Heart left ventricle (tissue), 13 donors: ENCODE measurements around the gene LYRM1.

Experiments
- POLR2A ChIP-seq, 2 donors: fragments of 450-650 bp; IDR thresholded peaks; one replicate each; pipeline ENCODE4 v1.6.1; 2017; ENCODE audit warnings: antibody characterized with exemption in 2 of 2, mild to moderate bottlenecking in 2 of 2, moderate library complexity in 2 of 2
- TF ChIP-seq, protein P1 (sequence below), 12 donors: fragments of 200-600 bp; sonication (generic) in 4 of 12; IDR thresholded peaks; one replicate each; pipeline versions ENCODE4 v1.5.0 to v1.8.0; 2018 to 2022; ENCODE audit warnings: antibody characterized with exemption in 12 of 12, mild to moderate bottlenecking in 5 of 12
- donor health status: ischemic (EF 13 %, LVEDD 7.1; RV severe dilation, severe dysfunction).
- donor health status: DM: no; HTN: yes; CAD: no.
- donor health status: DM: no; HTN: no; CAD: no.
- donor health status: ischemic (EF 25% LVEDD 6.9; RV normal size, moderate dysfunction).
- donor health status: ischemic (EF 25% LVEDD 5.7; RV mildly dilated, moderate dysfunction).
- donor health status: ischemic (EF 35%, LVEDD 5.7; RV mildly dilated, moderate dysfunction).
- donor health status: nonischemic (EF 11% LVEDD 7.7; RV severe dilation, severe dysfunction).
- donor health status: DM: yes; HTN: yes; CAD: no.
- donor health status: PGD.
- donor health status: ischemic (EF 29% LVEDD 5.4; RV normal size, mild dysfunction).
- donor health status: nonischemic (EF 23%, LVEDD 6.1; RV moderate dilation, normal function).

- TF ChIP-seq, protein P1, sequence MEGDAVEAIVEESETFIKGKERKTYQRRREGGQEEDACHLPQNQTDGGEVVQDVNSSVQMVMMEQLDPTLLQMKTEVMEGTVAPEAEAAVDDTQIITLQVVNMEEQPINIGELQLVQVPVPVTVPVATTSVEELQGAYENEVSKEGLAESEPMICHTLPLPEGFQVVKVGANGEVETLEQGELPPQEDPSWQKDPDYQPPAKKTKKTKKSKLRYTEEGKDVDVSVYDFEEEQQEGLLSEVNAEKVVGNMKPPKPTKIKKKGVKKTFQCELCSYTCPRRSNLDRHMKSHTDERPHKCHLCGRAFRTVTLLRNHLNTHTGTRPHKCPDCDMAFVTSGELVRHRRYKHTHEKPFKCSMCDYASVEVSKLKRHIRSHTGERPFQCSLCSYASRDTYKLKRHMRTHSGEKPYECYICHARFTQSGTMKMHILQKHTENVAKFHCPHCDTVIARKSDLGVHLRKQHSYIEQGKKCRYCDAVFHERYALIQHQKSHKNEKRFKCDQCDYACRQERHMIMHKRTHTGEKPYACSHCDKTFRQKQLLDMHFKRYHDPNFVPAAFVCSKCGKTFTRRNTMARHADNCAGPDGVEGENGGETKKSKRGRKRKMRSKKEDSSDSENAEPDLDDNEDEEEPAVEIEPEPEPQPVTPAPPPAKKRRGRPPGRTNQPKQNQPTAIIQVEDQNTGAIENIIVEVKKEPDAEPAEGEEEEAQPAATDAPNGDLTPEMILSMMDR (IDR thresholded peaks at IDR 0.05): no peak
- no peak for TF ChIP-seq POLR2A (IDR thresholded peaks at IDR 0.05)
Observed at GRCh38 chr16:20862162-20862960, 38.2 kb upstream of the LYRM1 start.
